H1 (cell line): ENCODE data around the gene NAV2. TPM values are rescaled to one million over a fixed set of nuclear protein-coding genes. Genes with fewer than 3 reads are reported as not detected.

Experiments
- CTCF ChIA-PET: fragments of 300-600 bp; sonication (Branson Sonifier 250); formaldehyde crosslinking; loops from one replicate; lab custom pipeline; 2021; ENCODE audit not compliant: partially characterized antibody; lab: Charles Lee
- POLR2A ChIA-PET: fragments of 300-600 bp; sonication (Branson Sonifier 250); formaldehyde crosslinking; loops from one replicate; lab custom pipeline; 2021; ENCODE audit warnings: inconsistent platforms; ENCODE audit not compliant: partially characterized antibody; lab: Charles Lee
- DNase-seq, 2 experiments: peaks; one replicate each; pipeline versions ENCODE4 v3.0.0 to v3.0.0-alpha.2; 2010 to 2022; ENCODE audit warnings: low spot score in 2 of 2, low read depth in 1 of 2, mixed read lengths in 1 of 2
- FAIRE-seq: peaks from 2 replicates; lab custom pipeline; 2011; peaks lifted over from hg19 to GRCh38; lab: Jason Lieb, UNC
- H2AFZ ChIP-seq: 2 replicates; pipeline ENCODE4 v1.8.1; 2012; ENCODE audit warnings: low read length, inconsistent platforms
- H2AK5ac ChIP-seq: 2 replicates; pipeline ENCODE4 v1.6.1; 2013; ENCODE audit warnings: low read depth, low read length
- H2BK120ac ChIP-seq: replicated peaks from 2 replicates; pipeline ENCODE3; 2013; ENCODE audit warnings: low read depth, low read length, inconsistent platforms
- H2BK12ac ChIP-seq: 2 replicates; pipeline ENCODE4 v1.6.1; 2013; ENCODE audit warnings: low read depth, low read length
- H2BK15ac ChIP-seq: 2 replicates; pipeline ENCODE4 v1.6.1; 2013; ENCODE audit warnings: low read length
- H2BK20ac ChIP-seq: 2 replicates; pipeline ENCODE4 v1.6.1; 2013; ENCODE audit warnings: low read length
- H2BK5ac ChIP-seq: 2 replicates; pipeline ENCODE4 v1.6.1; 2013; ENCODE audit warnings: low read depth, low read length
- H3K14ac ChIP-seq: 2 replicates; pipeline ENCODE4 v1.6.1; 2013; ENCODE audit warnings: inconsistent platforms; ENCODE audit not compliant: insufficient read length
- H3K18ac ChIP-seq: 2 replicates; pipeline ENCODE4 v1.6.1; 2013; ENCODE audit warnings: low read length; ENCODE audit errors: extremely low read depth
- H3K23ac ChIP-seq: 2 replicates; pipeline ENCODE4 v1.6.1; 2013; ENCODE audit warnings: inconsistent platforms; ENCODE audit not compliant: insufficient read length
- H3K23me2 ChIP-seq: 2 replicates; pipeline ENCODE4 v1.6.1; 2013; ENCODE audit warnings: low read depth, low read length
- H3K27ac ChIP-seq: 2 replicates; pipeline ENCODE4 v1.6.1; 2011; ENCODE audit warnings: low read depth, low read length, inconsistent platforms
- H3K27me3 ChIP-seq, 4 experiments: replicated peaks in 1 of 4; 1 replicate in 1 of 4; 2 replicates in 3 of 4; pipeline versions ENCODE4 v1.6.1 to v1.8.1; 2011 to 2013; ENCODE audit warnings: low read length in 3 of 4, mild to moderate bottlenecking in 3 of 4, inconsistent platforms in 2 of 4, mixed read lengths in 2 of 4, moderate library complexity in 1 of 4; ENCODE audit not compliant: control insufficient read depth in 3 of 4, insufficient read depth in 3 of 4; ENCODE audit errors: extremely low read depth in 1 of 4
- H3K36me3 ChIP-seq, 4 experiments: 2 replicates each; pipeline versions ENCODE4 v1.6.1 to v1.8.1; 2011 to 2013; ENCODE audit warnings: mild to moderate bottlenecking in 4 of 4, low read length in 3 of 4, moderate library complexity in 2 of 4, control low read depth in 1 of 4, inconsistent platforms in 1 of 4; ENCODE audit not compliant: insufficient read depth in 4 of 4, control insufficient read depth in 2 of 4
- H3K4ac ChIP-seq: replicated peaks from 2 replicates; pipeline ENCODE3; 2013; ENCODE audit warnings: low read length, low read depth, mixed read lengths, inconsistent platforms; ENCODE audit not compliant: insufficient read length
- H3K4me1 ChIP-seq, 4 experiments: replicated peaks in 1 of 4; 1 replicate in 1 of 4; 2 replicates in 3 of 4; pipeline versions ENCODE4 v1.6.1 to v1.8.1; 2011 to 2013; ENCODE audit warnings: low read length in 3 of 4, inconsistent platforms in 2 of 4, mixed read lengths in 1 of 4; ENCODE audit not compliant: insufficient read depth in 4 of 4, control insufficient read depth in 3 of 4
- H3K4me2 ChIP-seq, 2 experiments: 2 replicates each; pipeline versions ENCODE4 v1.6.1 to v1.8.1; 2011 to 2013; ENCODE audit warnings: low read depth in 2 of 2, low read length in 2 of 2, control low read depth in 1 of 2, inconsistent platforms in 1 of 2, mild to moderate bottlenecking in 1 of 2; ENCODE audit not compliant: insufficient read depth in 1 of 2
- H3K4me3 ChIP-seq, 4 experiments: fragments of 200-600, 300-600 bp in 1 of 4; sonication (generic), shearing (Covaris generic), sonication (Bioruptor Twin) in 1 of 4; 2 replicates each; pipeline versions ENCODE4 v1.5.1 to v1.8.1; 2011 to 2016; ENCODE audit warnings: low read length in 4 of 4, low read depth in 3 of 4, control low read depth in 2 of 4, inconsistent platforms in 2 of 4, mild to moderate bottlenecking in 2 of 4, mixed read lengths in 1 of 4, moderate library complexity in 1 of 4; ENCODE audit not compliant: insufficient read depth in 2 of 4; ENCODE audit errors: extremely low read depth in 1 of 4
- H3K56ac ChIP-seq: replicated peaks from 2 replicates; pipeline ENCODE3; 2013; ENCODE audit warnings: low read depth, mild to moderate bottlenecking, mixed read lengths, low read length, inconsistent platforms; ENCODE audit not compliant: insufficient read length
- H3K79me1 ChIP-seq: 2 replicates; pipeline ENCODE4 v1.6.1; 2013; ENCODE audit warnings: low read depth, low read length, control low read depth
- H3K79me2 ChIP-seq, 2 experiments: 2 replicates each; pipeline versions ENCODE4 v1.6.1 to v1.8.1; 2012 to 2013; ENCODE audit warnings: low read length in 2 of 2, mild to moderate bottlenecking in 2 of 2, inconsistent platforms in 1 of 2; ENCODE audit not compliant: insufficient read depth in 2 of 2, control insufficient read depth in 1 of 2
- H3K9ac ChIP-seq, 4 experiments: replicated peaks in 1 of 4; 1 replicate in 1 of 4; 2 replicates in 3 of 4; pipeline versions ENCODE4 v1.6.1 to v1.8.1; 2011 to 2013; ENCODE audit warnings: low read depth in 3 of 4, low read length in 3 of 4, control low read depth in 2 of 4, mild to moderate bottlenecking in 2 of 4, moderate library complexity in 2 of 4, inconsistent platforms in 1 of 4; ENCODE audit errors: extremely low read depth in 1 of 4
- H3K9me3 ChIP-seq, 2 experiments: 2 replicates each; pipeline versions ENCODE4 v1.6.1 to v1.8.1; 2012 to 2013; ENCODE audit warnings: mild to moderate bottlenecking in 2 of 2, moderate library complexity in 2 of 2, control low read depth in 1 of 2, inconsistent platforms in 1 of 2, low read depth in 1 of 2, low read length in 1 of 2, mixed read lengths in 1 of 2; ENCODE audit not compliant: insufficient read depth in 2 of 2
- H4K20me1 ChIP-seq, 2 experiments: replicated peaks in 1 of 2; 2 replicates each; pipeline versions ENCODE3 to v1.8.1; 2011 to 2013; ENCODE audit warnings: inconsistent platforms in 2 of 2, low read length in 2 of 2, mild to moderate bottlenecking in 1 of 2; ENCODE audit not compliant: insufficient read depth in 2 of 2, control insufficient read depth in 1 of 2
- H4K5ac ChIP-seq: 2 replicates; pipeline ENCODE4 v1.6.1; 2013; ENCODE audit warnings: low read length, low read depth, mixed read lengths, inconsistent platforms; ENCODE audit not compliant: insufficient read length
- H4K8ac ChIP-seq: 2 replicates; pipeline ENCODE4 v1.8.0; 2013; ENCODE audit warnings: mild to moderate bottlenecking, moderate library complexity, low read length, inconsistent platforms; ENCODE audit not compliant: insufficient read depth; ENCODE audit errors: extremely low read depth
- H4K91ac ChIP-seq: replicated peaks from 2 replicates; pipeline ENCODE3; 2013; ENCODE audit warnings: low read length, mixed read lengths, inconsistent platforms; ENCODE audit not compliant: insufficient read length
- POLR2AphosphoS5 ChIP-seq: IDR thresholded peaks from 2 replicates; pipeline ENCODE4 v1.6.1; 2011; ENCODE audit warnings: low read depth, low read length
- SP2 ChIP-seq: IDR thresholded peaks from 2 replicates; pipeline ENCODE4 v1.6.1; 2012; ENCODE audit warnings: mild to moderate bottlenecking, low read length, inconsistent platforms
- WGBS, 2 experiments: shearing (Covaris generic) in 1 of 2; methylation state at CpG; one replicate each; pipeline versions ENCODE4 v1.1.6 to v1.1.7; 2013 to 2015; ENCODE audit warnings: low lambda C conversion rate in 2 of 2, mixed read lengths in 2 of 2, inconsistent platforms in 1 of 2, low coverage in 1 of 2, missing lambda C conversion rate in 1 of 2; ENCODE audit not compliant: insufficient replicate concordance in 2 of 2, insufficient coverage in 1 of 2, insufficient read length in 1 of 2; ENCODE audit errors: extremely low coverage in 1 of 2, missing lambda C conversion rate in 1 of 2; 5-methylcytosine and 5-hydroxymethylcytosine counted together
- polyA plus RNA-seq, 7 experiments: library from polyadenylated mRNA; depleted of rRNA in 3 of 7; stranded (reverse) in 5 of 7; unstranded in 2 of 7; fragments of >200 nt in 5 of 7; fragments of 200-250 nt in 2 of 7; gene quantifications; 1 replicate in 5 of 7; 2 replicates in 1 of 7; 4 replicates in 1 of 7; pipeline versions ENCODE4 v1.2.1 to v1.2.3, GENCODE V29; 2011 to 2013; ENCODE audit warnings: missing spikeins in 2 of 7, mixed read lengths in 2 of 7
- total RNA-seq: library from RNA; stranded (reverse); fragmentation: NEBNext Ultra II Directional; extraction: Animal tissue kit (Norgen Biotek cat#: 25700); gene quantifications from 2 replicates; pipeline ENCODE4 v1.2.1, GENCODE V29; 2021

Gene NAV2
- total and polyA plus RNA-seq, 2 of the 8 experiments (the other 6 are each of a cell fraction or from before 2014, with no cell fraction given), result 35.6 to 73.6 TPM

DNA sequence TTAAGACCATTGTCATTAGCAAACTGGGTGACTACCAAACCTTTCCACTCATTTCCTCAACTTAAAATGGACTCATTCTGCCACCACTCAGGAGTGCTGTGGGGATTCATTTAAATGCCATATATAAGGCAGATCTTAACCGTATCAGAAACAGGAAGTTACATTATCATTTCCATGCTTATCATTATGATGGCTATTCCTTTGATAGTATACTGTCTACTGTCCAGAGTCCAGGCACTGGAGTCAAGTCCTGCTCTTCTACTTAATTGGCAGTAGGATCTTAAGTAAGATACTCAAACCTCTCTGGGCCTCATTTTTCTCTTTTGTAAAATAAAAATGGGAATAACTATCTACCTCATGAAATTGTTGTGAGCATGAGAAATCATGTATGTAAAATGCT, 8.4 kb upstream of the NAV2 start:
- no peak overlapping the region for H3K14ac ChIP-seq
- DNase-seq (no peak), FAIRE-seq (no peak)
- H2AK5ac ChIP-seq, result no peak overlapping the region
- H2BK20ac ChIP-seq, result no peak overlapping the region
- CTCF ChIA-PET, result no interaction called here
- H3K4me1 ChIP-seq, result peaks cover 0 to 3% (median 0%) of the 10 kb centered on the region in 4 experiments; a peak in 1 of 7 replicates
- H4K91ac ChIP-seq, result no peak overlapping the region
- no peak overlapping the region for H4K8ac ChIP-seq
- no peak overlapping the region for H3K9ac ChIP-seq
- no peak overlapping the region for H2BK120ac ChIP-seq
- H2BK5ac ChIP-seq, result no peak overlapping the region
- no peaks in the 10 kb centered on the region for H3K27me3 ChIP-seq
- no peaks in the 10 kb centered on the region for H3K36me3 ChIP-seq
- no peak for TF ChIP-seq POLR2AphosphoS5
- TF ChIP-seq SP2, result no peak
- H3K4me3 ChIP-seq, result no peak overlapping the region
- no peak overlapping the region for H2BK12ac ChIP-seq
- H3K23ac ChIP-seq, result no peak overlapping the region
- H3K27ac ChIP-seq, result no peak overlapping the region
- H3K18ac ChIP-seq, result no peak overlapping the region
- no peaks in the 10 kb centered on the region for H3K79me2 ChIP-seq
- no peaks in the 10 kb centered on the region for H4K20me1 ChIP-seq
- no peaks in the 10 kb centered on the region for H3K79me1 ChIP-seq
- H2BK15ac ChIP-seq, result no peak overlapping the region
- POLR2A ChIA-PET, result interaction anchor here (4.3 kb wide), 1 partner anchor 8 kb away, joined by 22 read pairs; the partner anchor contains the start of gene NAV2
- no peak overlapping the region for H3K4ac ChIP-seq
- no peak overlapping the region for H3K56ac ChIP-seq
- no peaks in the 10 kb centered on the region for H3K9me3 ChIP-seq
- no peak overlapping the region for H2AFZ ChIP-seq
- H3K4me2 ChIP-seq, result no peak overlapping the region
- no peak overlapping the region for H4K5ac ChIP-seq
- no peaks in the 10 kb centered on the region for H3K23me2 ChIP-seq
- 94% methylated on average over 1 of the region's 1 CpG; no CpG with 5 or more reads in 1 of the 2 experiments for WGBS, 2 experiments
